GM23338 (cell line): ENCODE results near the gene CD5L. TPM values are rescaled to one million over a fixed set of nuclear protein-coding genes. Genes with fewer than 3 reads are reported as not detected.

Experiments
- ATAC-seq: fragments of 200-7000 bp; cut with Tn5 transposase; 3 replicates; pipeline ENCODE4 v1.9.1; 2020
- DNase-seq: peaks from one replicate; pipeline ENCODE4 v3.0.0-alpha.2; 2015; ENCODE audit warnings: low spot score
- H2AFZ ChIP-seq: fragments of 200-600 bp; sonication (generic); 2 replicates; pipeline ENCODE4 v1.8.0; 2016; ENCODE audit warnings: antibody characterized with exemption, mild to moderate bottlenecking, moderate library complexity
- H3F3A ChIP-seq: fragments of 200-600 bp; sonication (generic); replicated peaks from 2 replicates; pipeline ENCODE4 v1.8.0; 2017; ENCODE audit warnings: antibody characterized with exemption, mixed run types, low read depth
- H3K27ac ChIP-seq: fragments of 200-600 bp; sonication (generic); 2 replicates; pipeline ENCODE4 v1.6.1; 2016; ENCODE audit warnings: low read depth
- H3K27me3 ChIP-seq: fragments of 200-600 bp; sonication (generic); 2 replicates; pipeline ENCODE4 v1.8.0; 2016; ENCODE audit warnings: mild to moderate bottlenecking, mixed run types, moderate library complexity; ENCODE audit not compliant: insufficient read depth
- H3K36me3 ChIP-seq: fragments of 200-600 bp; sonication (generic); 2 replicates; pipeline ENCODE4 v1.8.0; 2016; ENCODE audit warnings: mild to moderate bottlenecking; ENCODE audit not compliant: insufficient read depth
- H3K4me1 ChIP-seq: fragments of 200-600 bp; sonication (generic); 2 replicates; pipeline ENCODE4 v1.8.0; 2016; ENCODE audit warnings: mild to moderate bottlenecking, moderate library complexity; ENCODE audit not compliant: insufficient read depth
- H3K4me2 ChIP-seq: fragments of 200-600 bp; sonication (generic); 2 replicates; pipeline ENCODE4 v1.7.1; 2017; ENCODE audit warnings: mixed run types
- H3K4me3 ChIP-seq: fragments of 200-600 bp; sonication (generic); 2 replicates; pipeline ENCODE4 v1.6.1; 2016; ENCODE audit warnings: mixed run types
- H3K79me2 ChIP-seq: fragments of 200-600 bp; sonication (generic); replicated peaks from 2 replicates; pipeline ENCODE4 v1.8.0; 2017; ENCODE audit warnings: mild to moderate bottlenecking; ENCODE audit not compliant: insufficient read depth
- H3K9me2 ChIP-seq: fragments of 200-600 bp; sonication (generic); 2 replicates; pipeline ENCODE4 v1.8.0; 2017; ENCODE audit not compliant: insufficient read depth
- H4K20me1 ChIP-seq: fragments of 200-600 bp; sonication (generic); replicated peaks from 2 replicates; pipeline ENCODE4 v1.8.0; 2017; ENCODE audit warnings: mild to moderate bottlenecking; ENCODE audit not compliant: insufficient read depth
- H3K27ac Mint-ChIP-seq: 2 replicates; pipeline ENCODE4 v1.8.0; 2020; ENCODE audit warnings: inconsistent platforms, mild to moderate bottlenecking, moderate library complexity, mixed read lengths
- H3K27me3 Mint-ChIP-seq: 3 replicates; pipeline ENCODE4 v1.8.0; 2022; ENCODE audit warnings: low read depth, mild to moderate bottlenecking, moderate library complexity, mixed read lengths, inconsistent platforms; ENCODE audit not compliant: insufficient read depth, poor library complexity
- H3K36me3 Mint-ChIP-seq: 3 replicates; pipeline ENCODE4 v1.8.0; 2021; ENCODE audit warnings: low read depth, mild to moderate bottlenecking, inconsistent platforms, moderate library complexity, mixed read lengths
- H3K4me1 Mint-ChIP-seq: 3 replicates; pipeline ENCODE4 v1.8.0; 2020; ENCODE audit warnings: mild to moderate bottlenecking, inconsistent platforms, mixed read lengths
- H3K4me3 Mint-ChIP-seq: 3 replicates; pipeline ENCODE4 v1.8.0; 2021; ENCODE audit warnings: moderate library complexity, mild to moderate bottlenecking, inconsistent platforms, mixed read lengths
- H3K9me3 Mint-ChIP-seq: 3 replicates; pipeline ENCODE4 v1.8.0; 2020; ENCODE audit warnings: moderate library complexity, mild to moderate bottlenecking, inconsistent platforms, mixed read lengths
- CREB1 ChIP-seq: fragments of 250-450 bp; sonication (Bioruptor Pico); IDR thresholded peaks from 2 replicates; pipeline ENCODE4 v1.5.0; 2020; ENCODE audit warnings: low read depth, mild to moderate bottlenecking, moderate library complexity
- CTCF ChIP-seq, 2 experiments: fragments of 200-600 bp in 1 of 2; sonication (generic) in 1 of 2; conservative IDR thresholded peaks; 2 replicates each; pipeline versions ENCODE4 v1.5.1 to v1.6.1; 2016 to 2017; ENCODE audit warnings: antibody characterized with exemption in 2 of 2, low read depth in 2 of 2, mild to moderate bottlenecking in 2 of 2, moderate library complexity in 1 of 2
- EZH2 ChIP-seq: fragments of 200-600 bp; sonication (generic); IDR thresholded peaks from one replicate; pipeline ENCODE4 v1.8.0; 2017; ENCODE audit warnings: antibody characterized with exemption, mild to moderate bottlenecking, low read depth; ENCODE audit not compliant: unreplicated experiment
- EZH2phosphoT487 ChIP-seq: fragments of 200-600 bp; sonication (generic); IDR thresholded peaks from one replicate; pipeline ENCODE4 v1.8.1; 2018; ENCODE audit warnings: antibody characterized with exemption; ENCODE audit not compliant: unreplicated experiment
- JUNB ChIP-seq: IDR thresholded peaks from one replicate; pipeline ENCODE4 v1.6.1; 2016; ENCODE audit warnings: antibody characterized with exemption; ENCODE audit not compliant: unreplicated experiment
- NANOG ChIP-seq: IDR thresholded peaks from 2 replicates; pipeline ENCODE4 v1.6.1; 2016; ENCODE audit warnings: antibody characterized with exemption, borderline replicate concordance
- POLR2AphosphoS5 ChIP-seq: IDR thresholded peaks from 2 replicates; pipeline ENCODE4 v1.6.1; 2016; ENCODE audit warnings: antibody characterized with exemption, low read depth
- STAT1 ChIP-seq: IDR thresholded peaks from one replicate; pipeline ENCODE4 v1.6.1; 2016; ENCODE audit warnings: antibody characterized with exemption; ENCODE audit not compliant: unreplicated experiment
- ZNF114 ChIP-seq: fragments of 250-450 bp; sonication (Bioruptor Pico); IDR thresholded peaks from 2 replicates; pipeline ENCODE4 v1.5.0; 2020; ENCODE audit warnings: mild to moderate bottlenecking, moderate library complexity
- ZNF331 ChIP-seq: fragments of 250-450 bp; sonication (Bioruptor Pico); IDR thresholded peaks from 2 replicates; pipeline ENCODE4 v1.5.0; 2020; ENCODE audit warnings: low read depth, mild to moderate bottlenecking, moderate library complexity
- ZNF462 ChIP-seq: fragments of 250-450 bp; sonication (Bioruptor Pico); IDR thresholded peaks from 2 replicates; pipeline ENCODE4 v1.5.0; 2020; ENCODE audit warnings: mild to moderate bottlenecking, moderate library complexity
- polyA plus RNA-seq: library from polyadenylated mRNA; unstranded; fragments of >200 nt; fragmentation: Nextera tagmentation; extraction: Ambion mirVana; gene quantifications from 2 replicates; pipeline ENCODE4 v1.2.1, GENCODE V29; 2016
- total RNA-seq: library from RNA; depleted of rRNA; stranded (reverse); fragments of >200 nt; shearing (Covaris generic); gene quantifications from 2 replicates; pipeline ENCODE4 v1.2.3, GENCODE V29; 2014
- TF ChIP-seq, protein P1 (sequence below): IDR thresholded peaks from 2 replicates; pipeline ENCODE4 v1.6.1; 2016; ENCODE audit warnings: antibody characterized with exemption
- TF ChIP-seq, protein P2 (sequence below): IDR thresholded peaks from one replicate; pipeline ENCODE4 v1.6.1; 2018; ENCODE audit warnings: antibody characterized with exemption; ENCODE audit not compliant: unreplicated experiment

Gene CD5L
- total and polyA plus RNA-seq, 2 experiments from 2014 or later, result not detected

GRCh38 chr1:157842939-157843338 is 1.3 kb upstream of the CD5L start:
- H3K27me3 Mint-ChIP-seq, result peaks cover 4% of the 10 kb centered on the region
- Histone ChIP-seq H3K4me2 (no peak overlapping the region), H3K4me3 (no peak overlapping the region), H3K79me2 (no peaks in the 10 kb centered on the region), H2AFZ (no peak overlapping the region), H3K27me3 (no peaks in the 10 kb centered on the region), H3K27ac (no peak overlapping the region), H3K36me3 (no peaks in the 10 kb centered on the region), H3K4me1 (no peaks in the 10 kb centered on the region), H3K9me2 (peaks cover 7% of the 10 kb centered on the region; the same call in 1 of the 2 replicates), H4K20me1 (no peaks in the 10 kb centered on the region), H3F3A (no peaks in the 10 kb centered on the region)
- no peak for DNase-seq
- H3K27ac Mint-ChIP-seq, result no peak overlapping the region
- TF ChIP-seq NANOG, result no peak
- no peak for TF ChIP-seq JUNB
- no peak for TF ChIP-seq ZNF114 (CRISPR knock-in tag)
- no peak for TF ChIP-seq EZH2
- TF ChIP-seq EZH2phosphoT487, result no peak
- TF ChIP-seq, protein P1, sequence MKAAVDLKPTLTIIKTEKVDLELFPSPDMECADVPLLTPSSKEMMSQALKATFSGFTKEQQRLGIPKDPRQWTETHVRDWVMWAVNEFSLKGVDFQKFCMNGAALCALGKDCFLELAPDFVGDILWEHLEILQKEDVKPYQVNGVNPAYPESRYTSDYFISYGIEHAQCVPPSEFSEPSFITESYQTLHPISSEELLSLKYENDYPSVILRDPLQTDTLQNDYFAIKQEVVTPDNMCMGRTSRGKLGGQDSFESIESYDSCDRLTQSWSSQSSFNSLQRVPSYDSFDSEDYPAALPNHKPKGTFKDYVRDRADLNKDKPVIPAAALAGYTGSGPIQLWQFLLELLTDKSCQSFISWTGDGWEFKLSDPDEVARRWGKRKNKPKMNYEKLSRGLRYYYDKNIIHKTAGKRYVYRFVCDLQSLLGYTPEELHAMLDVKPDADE, result no peak
- TF ChIP-seq, protein P2, sequence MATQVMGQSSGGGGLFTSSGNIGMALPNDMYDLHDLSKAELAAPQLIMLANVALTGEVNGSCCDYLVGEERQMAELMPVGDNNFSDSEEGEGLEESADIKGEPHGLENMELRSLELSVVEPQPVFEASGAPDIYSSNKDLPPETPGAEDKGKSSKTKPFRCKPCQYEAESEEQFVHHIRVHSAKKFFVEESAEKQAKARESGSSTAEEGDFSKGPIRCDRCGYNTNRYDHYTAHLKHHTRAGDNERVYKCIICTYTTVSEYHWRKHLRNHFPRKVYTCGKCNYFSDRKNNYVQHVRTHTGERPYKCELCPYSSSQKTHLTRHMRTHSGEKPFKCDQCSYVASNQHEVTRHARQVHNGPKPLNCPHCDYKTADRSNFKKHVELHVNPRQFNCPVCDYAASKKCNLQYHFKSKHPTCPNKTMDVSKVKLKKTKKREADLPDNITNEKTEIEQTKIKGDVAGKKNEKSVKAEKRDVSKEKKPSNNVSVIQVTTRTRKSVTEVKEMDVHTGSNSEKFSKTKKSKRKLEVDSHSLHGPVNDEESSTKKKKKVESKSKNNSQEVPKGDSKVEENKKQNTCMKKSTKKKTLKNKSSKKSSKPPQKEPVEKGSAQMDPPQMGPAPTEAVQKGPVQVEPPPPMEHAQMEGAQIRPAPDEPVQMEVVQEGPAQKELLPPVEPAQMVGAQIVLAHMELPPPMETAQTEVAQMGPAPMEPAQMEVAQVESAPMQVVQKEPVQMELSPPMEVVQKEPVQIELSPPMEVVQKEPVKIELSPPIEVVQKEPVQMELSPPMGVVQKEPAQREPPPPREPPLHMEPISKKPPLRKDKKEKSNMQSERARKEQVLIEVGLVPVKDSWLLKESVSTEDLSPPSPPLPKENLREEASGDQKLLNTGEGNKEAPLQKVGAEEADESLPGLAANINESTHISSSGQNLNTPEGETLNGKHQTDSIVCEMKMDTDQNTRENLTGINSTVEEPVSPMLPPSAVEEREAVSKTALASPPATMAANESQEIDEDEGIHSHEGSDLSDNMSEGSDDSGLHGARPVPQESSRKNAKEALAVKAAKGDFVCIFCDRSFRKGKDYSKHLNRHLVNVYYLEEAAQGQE, result no peak
- no peak for TF ChIP-seq ZNF331 (CRISPR knock-in tag)
- TF ChIP-seq STAT1, result no peak
- no peak for TF ChIP-seq CTCF (conservative IDR thresholded peaks at IDR 0.05; ENCODE audit: low read depth in 2 of 2)
- no peak for TF ChIP-seq CREB1 (CRISPR knock-in tag)
- TF ChIP-seq POLR2AphosphoS5, result no peak
- no peak for TF ChIP-seq ZNF462 (CRISPR knock-in tag)
- H3K9me3 Mint-ChIP-seq, result no peaks in the 10 kb centered on the region; the same call in 2 of the 3 replicates
- ATAC-seq, result no peak
- no peaks in the 10 kb centered on the region for H3K4me1 Mint-ChIP-seq
- no peak overlapping the region for H3K4me3 Mint-ChIP-seq
- no peaks in the 10 kb centered on the region for H3K36me3 Mint-ChIP-seq
